Left cardiac atrium (tissue), 4 donors: ENCODE results near the gene TUBB4B. TPM values are rescaled to one million over a fixed set of nuclear protein-coding genes. Genes with fewer than 3 reads are reported as not detected.
"Not testable (repeated sequence)": the region's sequence is repeated elsewhere in the genome, so short reads cannot be mapped to it uniquely, and the experiment has no call there.

ENCODE experiments used
- ATAC-seq, 2 donors: fragments of 200-7000 bp; cut with Tn5 transposase; one replicate each; pipeline ENCODE4 v1.9.1; 2020; ENCODE audit warnings: mild to moderate bottlenecking in 2 of 2, moderate library complexity in 2 of 2
- DNase-seq: peaks from one replicate; pipeline ENCODE4 v3.0.0-alpha.2; 2020
- intact Hi-C, 2 donors: fragments of 100-400 bp; cut with DNase I; formaldehyde crosslinking; loops; one replicate each; pipeline versions ENCODE4 v1.14.1 to v1.15.1; 2022 to 2023
- total RNA-seq, 2 donors: library from RNA; stranded (reverse); fragmentation: NEBNext Ultra II Directional; extraction: Animal tissue kit (Norgen Biotek cat#: 25700); gene quantifications; one replicate each; pipeline ENCODE4 v1.2.1, GENCODE V29; 2021
- donor health status: DM: no; HTN: yes; CAD: no.
- donor health status: DM: no; HTN: yes; CAD: no; lungs with severe emphysema.
- donor health status: DM: yes; HTN: yes; CAD: no.
- donor health status: Dilated cardiomyopathy.

Gene TUBB4B
- total RNA-seq, 2 donors from 2014 or later = 324 to 437 TPM

DNA sequence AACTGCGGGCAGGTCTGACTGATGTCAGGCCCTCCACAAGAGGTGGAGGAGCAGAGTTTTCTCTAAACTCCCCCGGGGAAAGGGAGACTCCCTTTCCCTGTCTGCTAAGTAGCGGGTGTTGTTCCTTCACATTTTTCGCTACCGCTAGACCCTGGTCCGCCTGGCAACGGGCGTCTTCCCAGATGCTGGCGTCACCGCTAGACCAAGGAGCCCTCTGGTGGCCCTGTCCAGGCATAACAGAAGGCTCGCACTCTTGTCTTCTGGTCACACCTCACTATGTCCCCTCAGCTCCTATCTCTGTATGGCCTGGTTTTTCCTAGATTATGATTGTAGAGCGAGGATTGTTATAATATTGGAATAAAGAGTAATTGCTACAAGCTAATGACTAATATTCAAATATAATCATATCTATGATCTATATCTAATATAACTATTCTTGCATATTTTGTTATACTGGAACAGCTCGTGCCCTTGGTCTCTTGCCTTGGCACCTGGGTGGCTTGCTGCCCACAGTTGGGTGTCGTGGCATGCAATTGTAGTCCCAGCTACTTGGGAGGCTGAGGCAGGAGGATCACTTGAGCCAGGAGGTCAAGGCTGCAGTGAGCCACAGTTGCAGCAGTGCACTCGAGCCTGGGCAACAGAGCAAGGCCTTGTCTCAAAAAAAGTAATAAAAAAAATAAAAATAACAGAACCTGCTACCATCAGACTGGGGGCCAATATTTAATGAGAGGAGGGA, 21.3 kb downstream of the TUBB4B start:
- ATAC-seq, intact Hi-C loops: not testable (repeated sequence)
- peak; percentile 58 for DNase-seq

GRCh38 chr9:137262909-137263285, 21.8 kb downstream of the TUBB4B start:
- intact Hi-C loops = no loop called here
- no peak for DNase-seq
- ATAC-seq = peak in 1 of 2 donors; percentile 20

DNA sequence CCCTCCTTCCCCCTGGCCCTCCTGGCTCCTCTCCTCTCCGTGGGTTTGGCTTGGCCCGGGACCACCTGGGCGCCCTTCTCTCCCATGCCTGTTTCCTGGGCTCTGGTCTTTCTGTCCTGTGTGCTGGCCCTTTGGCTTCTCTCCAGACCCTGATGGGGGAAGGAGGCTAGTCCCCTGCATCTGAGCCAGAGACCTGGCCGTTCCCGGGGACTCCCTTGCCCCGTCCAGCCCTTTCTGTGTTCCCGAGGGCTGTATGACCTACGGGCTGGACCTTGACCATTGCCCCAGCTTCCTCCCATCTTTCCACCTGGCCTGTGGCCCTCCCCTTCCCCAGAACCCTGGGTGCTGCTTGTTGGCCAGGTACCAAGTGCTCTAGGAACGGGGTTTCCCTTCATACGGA, 22.4 kb downstream of the TUBB4B start:
- ATAC-seq (no peak), DNase-seq (no peak)
- intact Hi-C loops = no loop called here

- no peak for ATAC-seq
- no peak for DNase-seq
- intact Hi-C loops = no loop called here
These were observed 23.0 kb downstream of the TUBB4B start for GRCh38 chr9:137264067-137264466.

DNA sequence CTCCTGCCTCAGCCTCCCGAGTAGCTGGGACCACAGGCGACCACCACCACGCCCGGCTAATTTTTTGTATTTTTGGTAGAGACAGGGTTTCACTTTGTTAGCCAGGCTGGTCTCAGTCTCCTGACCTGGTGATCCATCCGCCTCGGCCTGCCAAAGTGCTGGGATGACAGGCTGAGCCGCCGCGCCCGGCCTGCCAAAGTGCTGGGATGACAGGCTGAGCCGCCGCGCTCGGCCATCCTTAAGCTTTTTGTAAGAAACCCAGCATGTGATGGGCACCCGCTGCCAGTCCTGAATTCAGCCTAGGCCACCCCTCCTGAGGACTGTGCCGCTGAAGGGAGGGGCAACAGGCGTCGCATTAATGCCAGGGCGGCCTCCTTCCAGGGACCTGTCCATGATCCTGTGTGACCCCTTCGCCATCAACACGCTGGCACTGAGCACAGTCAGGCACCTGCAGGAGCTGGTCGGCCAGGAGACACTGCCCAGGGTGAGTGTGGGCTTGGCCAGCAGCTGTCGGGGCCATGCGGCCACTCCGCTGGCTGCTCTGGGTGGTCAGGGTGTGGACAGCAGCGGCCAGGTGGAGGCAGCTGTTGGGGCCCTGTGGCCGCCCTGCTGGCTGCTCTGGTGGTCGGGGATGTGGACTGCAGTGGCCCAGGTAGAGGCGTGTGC, 24.5 kb downstream of the TUBB4B start:
- DNase-seq = no peak
- intact Hi-C loops = no loop called here
- no peak for ATAC-seq

GRCh38 chr9:137266162-137266527, 25.1 kb downstream of the TUBB4B start:
- intact Hi-C loops = no loop called here
- DNase-seq = no peak
- no peak for ATAC-seq

DNA sequence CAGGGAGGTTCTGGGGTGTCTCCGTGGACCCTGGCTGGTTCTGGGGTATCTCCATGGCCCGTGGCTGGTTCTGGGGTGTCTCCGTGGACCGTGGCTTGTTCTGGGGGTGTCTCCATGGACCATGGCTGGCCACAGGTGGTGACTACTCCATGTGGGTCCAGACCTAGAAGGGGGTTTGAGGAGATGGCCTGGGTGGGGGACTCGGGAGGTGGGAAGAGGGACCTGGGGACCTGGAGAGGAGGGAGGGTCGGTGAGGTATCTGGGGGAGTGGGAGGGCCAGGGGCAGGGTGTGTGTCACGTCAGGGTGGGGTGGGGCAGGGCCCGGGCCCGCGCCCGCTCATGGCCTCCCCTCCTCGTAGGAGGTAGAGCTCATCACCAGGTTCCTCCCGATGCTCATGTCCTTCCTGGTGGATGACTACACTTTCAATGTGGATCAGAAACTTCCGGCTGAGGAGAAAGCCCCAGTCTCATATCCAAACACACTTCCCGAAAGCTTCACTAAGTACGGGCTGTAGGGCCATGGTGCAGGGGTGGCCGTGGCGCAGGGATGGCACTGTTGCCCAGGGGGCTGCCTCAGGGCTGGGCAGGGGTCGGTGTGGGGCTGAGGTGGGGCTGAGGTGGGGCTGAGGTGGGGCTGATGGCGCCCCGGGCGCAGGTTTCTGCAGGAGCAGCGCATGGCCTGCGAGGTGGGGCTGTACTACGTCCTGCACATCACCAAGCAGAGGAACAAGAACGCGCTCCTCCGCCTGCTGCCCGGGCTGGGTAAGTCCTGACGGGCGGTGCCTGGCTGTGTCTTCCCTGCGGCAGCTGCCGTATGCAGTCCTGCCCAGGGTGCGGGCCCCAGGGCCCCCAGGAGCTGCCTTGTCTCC, 25.7 kb downstream of the TUBB4B start:
- ATAC-seq = no peak
- intact Hi-C loops = no loop called here
- no peak for DNase-seq

DNA sequence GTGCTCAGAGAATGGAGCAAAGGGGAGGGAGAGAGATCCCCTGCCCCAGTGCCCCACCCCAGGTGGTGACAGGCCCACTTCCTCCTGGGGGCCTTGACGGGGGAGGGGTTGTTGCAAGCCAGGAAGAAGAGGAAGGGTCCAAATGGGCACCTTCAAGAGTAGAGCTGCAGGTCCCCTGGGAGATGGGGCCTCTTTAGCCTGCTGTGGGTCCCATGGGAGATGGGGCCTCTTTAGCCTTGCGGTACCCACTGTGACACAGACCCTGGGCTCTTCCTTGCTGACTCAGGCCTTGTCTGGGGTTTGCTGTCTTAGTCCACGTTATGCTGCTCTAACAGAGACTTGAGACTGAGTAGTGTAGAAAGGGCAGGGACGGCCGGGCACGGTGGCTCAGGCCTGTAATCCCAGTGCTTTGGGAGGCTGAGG, 26.9 kb downstream of the TUBB4B start:
- ATAC-seq (no peak), DNase-seq (no peak)
- intact Hi-C loops = no loop called here

GRCh38 chr9:137268538-137269201, 27.6 kb downstream of the TUBB4B start:
- DNase-seq (no peak), ATAC-seq (peak in 1 of 2 donors; percentile 12)
- intact Hi-C loops = no loop called here

DNA sequence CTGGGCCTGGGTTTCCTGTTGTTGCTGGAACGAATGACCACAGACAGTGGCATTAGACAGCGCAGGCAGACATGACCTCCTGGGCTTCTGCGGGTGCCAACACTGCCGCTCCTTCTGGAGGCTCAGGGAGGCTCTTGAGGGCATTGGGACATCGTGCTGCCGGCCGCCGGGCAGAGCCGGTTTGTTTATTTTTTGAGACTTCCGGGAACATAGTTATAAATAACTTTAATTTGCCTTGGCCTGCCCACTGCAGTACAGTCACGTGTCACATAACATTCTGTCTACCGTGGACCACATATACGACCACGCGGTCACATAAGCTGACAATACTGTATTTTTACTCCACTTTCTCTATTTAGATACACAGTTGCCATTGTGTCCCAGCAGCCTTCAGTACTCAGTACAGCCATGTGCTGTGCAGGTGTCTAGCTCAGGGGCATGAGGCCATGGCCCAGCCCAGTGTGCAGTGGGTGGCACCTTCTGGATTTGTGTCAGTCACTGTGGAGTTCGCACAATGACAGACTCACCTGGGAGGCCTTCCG, 28.2 kb downstream of the TUBB4B start:
- DNase-seq = no peak
- peak; percentile 55 to 67 for ATAC-seq
- intact Hi-C loops = no loop called here

- intact Hi-C loops = no loop called here
- DNase-seq = no peak
- ATAC-seq = peak in 1 of 2 donors; percentile 8
These were observed 30.0 kb downstream of the TUBB4B start for GRCh38 chr9:137270929-137271695.

- DNase-seq (no peak), ATAC-seq (no peak)
- intact Hi-C loops = no loop called here
These were observed 30.6 kb downstream of the TUBB4B start for GRCh38 chr9:137271696-137272076.

- ATAC-seq (no peak), DNase-seq (no peak)
- intact Hi-C loops = no loop called here
These were observed 31.4 kb downstream of the TUBB4B start for GRCh38 chr9:137272241-137273094.

GRCh38 chr9:137273095-137273490, 32.0 kb downstream of the TUBB4B start:
- intact Hi-C loops = no loop called here
- ATAC-seq = no peak

DNA sequence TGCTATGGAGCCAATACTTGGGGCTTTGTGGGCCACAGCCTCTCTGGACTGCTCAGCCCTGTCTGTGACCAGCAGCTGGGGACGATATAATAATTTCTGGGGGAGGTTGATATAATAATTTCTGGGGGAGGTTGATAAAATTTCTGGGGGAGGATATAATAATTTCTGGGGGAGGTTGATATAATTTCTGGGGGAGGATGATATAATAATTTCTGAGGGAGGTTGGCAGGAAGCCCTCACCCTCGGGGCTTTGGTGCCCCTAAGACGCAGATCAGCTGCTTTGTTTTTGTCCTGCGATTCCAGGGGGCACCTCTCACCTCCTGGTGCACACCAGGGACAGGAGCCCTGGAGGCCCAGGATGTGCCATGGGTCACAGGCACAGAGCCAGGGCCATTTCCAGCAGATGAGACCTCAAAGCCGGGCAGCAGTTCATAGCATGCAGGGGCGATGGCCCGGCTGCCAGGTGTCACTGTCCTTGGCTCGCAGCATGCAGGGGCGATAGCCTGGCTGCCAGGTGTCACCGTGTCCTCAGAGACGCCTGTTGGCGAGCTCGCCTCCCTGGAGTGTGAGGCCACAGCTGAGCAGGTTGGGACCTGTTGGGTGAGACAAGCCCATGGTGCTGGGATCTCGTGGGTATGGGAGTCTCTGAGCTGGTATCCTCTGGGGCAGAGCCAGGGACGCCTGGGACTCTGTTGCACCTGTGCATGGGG, 32.7 kb downstream of the TUBB4B start:
- ATAC-seq (no peak), DNase-seq (no peak)
- intact Hi-C loops = no loop called here

More at GRCh38 chr9:137273095-137273490, 32.0 kb downstream of the TUBB4B start:
- no peak for DNase-seq

DNA sequence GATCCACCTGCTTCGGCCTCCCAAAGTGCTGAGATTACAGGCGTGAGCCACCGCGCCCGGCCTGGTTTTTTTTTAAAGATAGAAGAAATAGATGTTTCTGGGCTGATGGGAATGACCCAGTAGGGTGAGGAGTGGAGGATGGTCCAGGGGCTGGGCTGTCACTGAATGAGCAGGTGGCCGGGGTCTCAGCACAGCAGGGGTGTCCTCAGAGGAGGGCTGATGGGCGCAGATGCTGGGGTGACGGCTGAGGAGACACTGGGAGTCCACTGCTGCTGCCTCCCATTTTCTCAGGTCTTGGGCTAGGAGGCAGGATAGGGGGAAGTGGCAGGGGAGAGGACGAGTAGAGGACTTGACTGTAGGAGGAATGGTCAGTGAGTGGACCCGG, 34.1 kb downstream of the TUBB4B start:
- DNase-seq (no peak), ATAC-seq (no peak)
- intact Hi-C loops = no loop called here
